HG03103 (cell line): ENCODE measurements around the gene CABYR.
A peak's percentile ranks its signal among the peaks of the same experiment; 100 is the strongest.

Experiments
- ATAC-seq: cut with Tn5 transposase; IDR thresholded peaks from one replicate; pipeline ENCODE4 v1.9.1; 2021; ENCODE audit warnings: low read depth; ENCODE audit not compliant: unreplicated experiment

CABYR gene

GRCh38 chr18:24138789-24139616 lies at the start of gene CABYR:
TSS of gene CABYR (plus strand) at chr18:24139062. CDS start at chr18:24143115, 4,053 bp downstream.
- peak; percentile 80 for ATAC-seq

- ATAC-seq, result no peak
Measured at GRCh38 chr18:24089076-24089475, 49.8 kb upstream of the CABYR start.

- ATAC-seq, result no peak
Measured at GRCh38 chr18:24089515-24090337, 49.1 kb upstream of the CABYR start.

- no peak for ATAC-seq
Measured at GRCh38 chr18:24090876-24091275, 48.0 kb upstream of the CABYR start.

- ATAC-seq, result no peak
Measured at GRCh38 chr18:24094561-24094960, 44.3 kb upstream of the CABYR start.

- ATAC-seq, result no peak
Measured at GRCh38 chr18:24095976-24096375, 42.9 kb upstream of the CABYR start.

- no peak for ATAC-seq
Measured at GRCh38 chr18:24103320-24104021, 35.4 kb upstream of the CABYR start.

GRCh38 chr18:24104486-24104885 lies 34.4 kb upstream of the CABYR start:
- no peak for ATAC-seq

GRCh38 chr18:24108641-24109040 lies 30.2 kb upstream of the CABYR start:
- ATAC-seq, result no peak

GRCh38 chr18:24111936-24112335 lies 26.9 kb upstream of the CABYR start:
- no peak for ATAC-seq

- ATAC-seq, result no peak
Measured at GRCh38 chr18:24112464-24112863, 26.4 kb upstream of the CABYR start.

GRCh38 chr18:24112874-24113615 lies 25.8 kb upstream of the CABYR start:
- ATAC-seq, result no peak

GRCh38 chr18:24114924-24115549 lies 23.8 kb upstream of the CABYR start:
- no peak for ATAC-seq

- ATAC-seq, result no peak
Measured at GRCh38 chr18:24115628-24116027, 23.2 kb upstream of the CABYR start.

- peak; percentile 60 for ATAC-seq
Measured at GRCh38 chr18:24118750-24119577, 19.9 kb upstream of the CABYR start.

GRCh38 chr18:24120676-24121075 lies 18.2 kb upstream of the CABYR start:
- ATAC-seq, result no peak

- ATAC-seq, result no peak
Measured at GRCh38 chr18:24121625-24122024, 17.2 kb upstream of the CABYR start.

GRCh38 chr18:24126155-24126961 lies 12.5 kb upstream of the CABYR start:
- no peak for ATAC-seq
